HepG2 (cell line): ENCODE data around the gene ZCCHC7. TPM values are rescaled to one million over a fixed set of nuclear protein-coding genes. Genes with fewer than 3 reads are reported as not detected.

Experiments
- ATAC-seq: fragments of 200-7000 bp; cut with Tn5 transposase; 3 replicates; pipeline ENCODE4 v1.9.1; 2020; ENCODE audit warnings: mild to moderate bottlenecking, moderate library complexity
- BruUV-seq: library from RNA; stranded (reverse); fragments of 400-500 nt; replicated peaks from 2 replicates; lab custom pipeline; 2021; lab: Mats Ljungman, UMichigan
- CTCF ChIA-PET: fragments of 300-600 bp; formaldehyde crosslinking; extraction: SDS; loops from one replicate; lab custom pipeline; 2021; ENCODE audit warnings: low total read pairs, inconsistent platforms, low intra/inter-chr PET ratio; lab: Yijun Ruan, JAX
- POLR2A ChIA-PET: fragments of 350-600 bp; sonication (Branson Sonifier 250); formaldehyde crosslinking; loops from one replicate; lab custom pipeline; 2020; ENCODE audit warnings: antibody characterized with exemption, inconsistent platforms; lab: Yijun Ruan, JAX
- DNase-seq: peaks from one replicate; pipeline ENCODE4 v3.0.0-alpha.2; 2015; ENCODE audit warnings: low spot score
- FAIRE-seq: peaks from 3 replicates; lab custom pipeline; 2011; peaks lifted over from hg19 to GRCh38; lab: Jason Lieb, UNC
- H2AFZ ChIP-seq: one replicate; pipeline ENCODE4 v1.6.1; 2011; ENCODE audit warnings: low read length, inconsistent platforms
- H3K27ac ChIP-seq: fragments of 300-600 bp; 3 replicates; pipeline ENCODE4 v1.8.0; 2011; ENCODE audit warnings: mixed run types, mild to moderate bottlenecking, mixed read lengths, low read length, inconsistent platforms; ENCODE audit not compliant: insufficient read depth; ENCODE audit errors: extremely low read length
- H3K27me3 ChIP-seq, 2 experiments: fragments of 200-600 bp in 1 of 2; 2 replicates in 1 of 2; 3 replicates in 1 of 2; pipeline versions ENCODE4 v1.6.0 to v1.8.0; 2011; ENCODE audit warnings: low read length in 2 of 2, mild to moderate bottlenecking in 2 of 2, moderate library complexity in 2 of 2, inconsistent platforms in 1 of 2; ENCODE audit not compliant: insufficient read depth in 2 of 2, control insufficient read depth in 1 of 2
- H3K36me3 ChIP-seq, 2 experiments: fragments of 200-600 bp in 1 of 2; replicated peaks in 1 of 2; 2 replicates in 1 of 2; 3 replicates in 1 of 2; pipeline versions ENCODE4 v1.5.1 to v1.8.0; 2011; ENCODE audit warnings: low read length in 2 of 2, inconsistent platforms in 1 of 2; ENCODE audit not compliant: insufficient read depth in 2 of 2, control insufficient read depth in 1 of 2
- H3K4me1 ChIP-seq: 2 replicates; pipeline ENCODE4 v1.5.1; 2012; ENCODE audit warnings: low read length, inconsistent platforms; ENCODE audit not compliant: insufficient read depth
- H3K4me2 ChIP-seq: 2 replicates; pipeline ENCODE4 v1.6.0; 2011; ENCODE audit warnings: low read depth, low read length, inconsistent platforms
- H3K4me3 ChIP-seq, 3 experiments: fragments of 200-600 bp in 1 of 3; sonication (generic), shearing (Covaris generic) in 1 of 3; replicated peaks in 1 of 3; 2 replicates each; pipeline ENCODE4 v1.5.1; 2011 to 2016; ENCODE audit warnings: low read length in 3 of 3, inconsistent platforms in 2 of 3, low read depth in 2 of 3, mild to moderate bottlenecking in 2 of 3, control low read depth in 1 of 3, mixed read lengths in 1 of 3; ENCODE audit not compliant: insufficient read depth in 1 of 3
- H3K79me2 ChIP-seq: one replicate; pipeline ENCODE4 v1.6.1; 2011; ENCODE audit warnings: low read length, inconsistent platforms; ENCODE audit not compliant: insufficient read depth
- H3K9ac ChIP-seq: 2 replicates; pipeline ENCODE4 v1.6.0; 2011; ENCODE audit warnings: mild to moderate bottlenecking, low read depth, low read length, inconsistent platforms; ENCODE audit not compliant: insufficient read depth
- H3K9me3 ChIP-seq: 2 replicates; pipeline ENCODE4 v1.5.1; 2012; ENCODE audit warnings: mild to moderate bottlenecking, low read length
- H4K20me1 ChIP-seq: 2 replicates; pipeline ENCODE4 v1.6.0; 2011; ENCODE audit warnings: inconsistent platforms, mild to moderate bottlenecking, low read length, moderate library complexity; ENCODE audit not compliant: insufficient read depth
- E2F5 ChIP-seq: sonication (generic); formaldehyde crosslinking; conservative IDR thresholded peaks from 2 replicates; pipeline ENCODE4 v1.4.0; 2020; ENCODE audit warnings: missing genetic modification reagents
- GFI1 ChIP-seq: sonication (generic); formaldehyde crosslinking; IDR thresholded peaks from 2 replicates; pipeline ENCODE4 v1.5.0; 2020; ENCODE audit warnings: missing genetic modification reagents, mild to moderate bottlenecking, borderline replicate concordance
- NBN ChIP-seq: fragments of 450-650 bp; conservative IDR thresholded peaks from 2 replicates; pipeline ENCODE4 v1.6.1; 2017
- SNRNP70 ChIP-seq: fragments of 200-400 bp; formaldehyde crosslinking; IDR thresholded peaks from 2 replicates; pipeline ENCODE4 v1.6.1; 2017; ENCODE audit warnings: mild to moderate bottlenecking, low read depth, low read length, moderate library complexity
- ZBTB1 ChIP-seq: sonication (generic); formaldehyde crosslinking; IDR thresholded peaks from 2 replicates; pipeline ENCODE4 v1.4.0; 2020; ENCODE audit warnings: missing genetic modification reagents, borderline replicate concordance
- ZBTB46 ChIP-seq: sonication (generic); formaldehyde crosslinking; IDR thresholded peaks from 2 replicates; pipeline ENCODE4 v1.4.0; 2020; ENCODE audit warnings: mild to moderate bottlenecking, missing genetic modification reagents, borderline replicate concordance
- ZNF841 ChIP-seq: sonication (generic); formaldehyde crosslinking; IDR thresholded peaks from 2 replicates; pipeline ENCODE4 v1.8.1; 2023; ENCODE audit warnings: missing genetic modification reagents, borderline replicate concordance
- WGBS: methylation state at CpG from one replicate; pipeline ENCODE4 v1.1.6; 2017; ENCODE audit warnings: low lambda C conversion rate; 5-methylcytosine and 5-hydroxymethylcytosine counted together
- in situ Hi-C: cut with HindIII; loops from 2 replicates; pipeline ENCODE4 v1.10.0; 2017; ENCODE audit warnings: low pct_unique_long_range_greater_than_20kb; ENCODE audit not compliant: extremely low pct_ligation_motif_present
- intact Hi-C: fragments of 100-400 bp; cut with micrococcal nuclease; formaldehyde crosslinking; loops from one replicate; pipeline ENCODE4 v1.10.0; 2022; ENCODE audit not compliant: unreplicated experiment
- polyA plus RNA-seq, 8 experiments: library from polyadenylated mRNA; depleted of rRNA in 3 of 8; stranded (reverse) in 7 of 8; unstranded in 1 of 8; fragments of >200 nt; fragmentation: Illumina TruSeq in 4 of 8; extraction: Trizol in 4 of 8; gene quantifications; 2 replicates each; pipeline versions ENCODE4 v1.2.1 to v1.2.3, GENCODE V29; 2011 to 2016; ENCODE audit warnings: low read depth in 4 of 8, missing spikeins in 1 of 8, mixed read lengths in 1 of 8; ENCODE audit not compliant: insufficient read depth in 1 of 8
- total RNA-seq, 5 experiments: library from RNA; depleted of rRNA; stranded (reverse); fragments of >200 nt; fragmentation: Illumina TruSeq; extraction: Trizol; gene quantifications; 2 replicates each; pipeline ENCODE4 v1.2.3, GENCODE V29; 2016; ENCODE audit warnings: low read depth in 1 of 5

The ZCCHC7 gene
- total and polyA plus RNA-seq, 2 of the 13 experiments (the other 11 are each of a cell fraction or from before 2014, with no cell fraction given): 13.6 to 19.3 TPM

- H3K9me3 ChIP-seq: no peaks in the 10 kb centered on the region
- H3K79me2 ChIP-seq: no peaks in the 10 kb centered on the region
- no peak for DNase-seq
- no peaks in the 10 kb centered on the region for H3K27me3 ChIP-seq
- POLR2A ChIA-PET: no interaction called here
- no peak overlapping the region for H3K27ac ChIP-seq
- TF ChIP-seq ZBTB46 (CRISPR knock-in tag) (no peak), SNRNP70 (no peak), E2F5 (CRISPR knock-in tag) (no peak), ZNF841 (no peak), GFI1 (CRISPR knock-in tag) (no peak), ZBTB1 (no peak), NBN (no peak)
- 0 out of 5 replicates have a peak, but pooled peaks cover 0 to 3% of the 10 kb centered on the region in 2 experiments for H3K36me3 ChIP-seq
- H3K4me1 ChIP-seq: peaks cover 14% of the 10 kb centered on the region
- intact Hi-C loops (no loop called here), in situ Hi-C loops (no loop called here)
- H3K4me3 ChIP-seq: no peak overlapping the region
- no peak overlapping the region for H2AFZ ChIP-seq
- BruUV-seq: no TSS peak
- no peaks in the 10 kb centered on the region; the same call in 1 of the 2 replicates for H4K20me1 ChIP-seq
- FAIRE-seq: no peak
- CTCF ChIA-PET: no interaction called here
- no peak overlapping the region for H3K4me2 ChIP-seq
- WGBS: 100% methylated on average over 1 of the region's 1 CpG
- ATAC-seq: no peak
- no peak overlapping the region for H3K9ac ChIP-seq
Observed at GRCh38 chr9:37343724-37344123, 223.3 kb downstream of the ZCCHC7 start.
